GM23338 (cell line): ENCODE results near the gene PXDN. TPM values are rescaled to one million over a fixed set of nuclear protein-coding genes. Genes with fewer than 3 reads are reported as not detected.

Source experiments
- ATAC-seq: fragments of 200-7000 bp; cut with Tn5 transposase; 3 replicates; pipeline ENCODE4 v1.9.1; 2020
- DNase-seq: peaks from one replicate; pipeline ENCODE4 v3.0.0-alpha.2; 2015; ENCODE audit warnings: low spot score
- H2AFZ ChIP-seq: fragments of 200-600 bp; sonication (generic); 2 replicates; pipeline ENCODE4 v1.8.0; 2016; ENCODE audit warnings: antibody characterized with exemption, mild to moderate bottlenecking, moderate library complexity
- H3F3A ChIP-seq: fragments of 200-600 bp; sonication (generic); replicated peaks from 2 replicates; pipeline ENCODE4 v1.8.0; 2017; ENCODE audit warnings: antibody characterized with exemption, mixed run types, low read depth
- H3K27ac ChIP-seq: fragments of 200-600 bp; sonication (generic); 2 replicates; pipeline ENCODE4 v1.6.1; 2016; ENCODE audit warnings: low read depth
- H3K27me3 ChIP-seq: fragments of 200-600 bp; sonication (generic); 2 replicates; pipeline ENCODE4 v1.8.0; 2016; ENCODE audit warnings: mild to moderate bottlenecking, mixed run types, moderate library complexity; ENCODE audit not compliant: insufficient read depth
- H3K36me3 ChIP-seq: fragments of 200-600 bp; sonication (generic); 2 replicates; pipeline ENCODE4 v1.8.0; 2016; ENCODE audit warnings: mild to moderate bottlenecking; ENCODE audit not compliant: insufficient read depth
- H3K4me1 ChIP-seq: fragments of 200-600 bp; sonication (generic); 2 replicates; pipeline ENCODE4 v1.8.0; 2016; ENCODE audit warnings: mild to moderate bottlenecking, moderate library complexity; ENCODE audit not compliant: insufficient read depth
- H3K4me2 ChIP-seq: fragments of 200-600 bp; sonication (generic); 2 replicates; pipeline ENCODE4 v1.7.1; 2017; ENCODE audit warnings: mixed run types
- H3K4me3 ChIP-seq: fragments of 200-600 bp; sonication (generic); 2 replicates; pipeline ENCODE4 v1.6.1; 2016; ENCODE audit warnings: mixed run types
- H3K79me2 ChIP-seq: fragments of 200-600 bp; sonication (generic); replicated peaks from 2 replicates; pipeline ENCODE4 v1.8.0; 2017; ENCODE audit warnings: mild to moderate bottlenecking; ENCODE audit not compliant: insufficient read depth
- H3K9me2 ChIP-seq: fragments of 200-600 bp; sonication (generic); 2 replicates; pipeline ENCODE4 v1.8.0; 2017; ENCODE audit not compliant: insufficient read depth
- H4K20me1 ChIP-seq: fragments of 200-600 bp; sonication (generic); replicated peaks from 2 replicates; pipeline ENCODE4 v1.8.0; 2017; ENCODE audit warnings: mild to moderate bottlenecking; ENCODE audit not compliant: insufficient read depth
- H3K27ac Mint-ChIP-seq: 2 replicates; pipeline ENCODE4 v1.8.0; 2020; ENCODE audit warnings: inconsistent platforms, mild to moderate bottlenecking, moderate library complexity, mixed read lengths
- H3K27me3 Mint-ChIP-seq: 3 replicates; pipeline ENCODE4 v1.8.0; 2022; ENCODE audit warnings: low read depth, mild to moderate bottlenecking, moderate library complexity, mixed read lengths, inconsistent platforms; ENCODE audit not compliant: insufficient read depth, poor library complexity
- H3K36me3 Mint-ChIP-seq: 3 replicates; pipeline ENCODE4 v1.8.0; 2021; ENCODE audit warnings: low read depth, mild to moderate bottlenecking, inconsistent platforms, moderate library complexity, mixed read lengths
- H3K4me1 Mint-ChIP-seq: 3 replicates; pipeline ENCODE4 v1.8.0; 2020; ENCODE audit warnings: mild to moderate bottlenecking, inconsistent platforms, mixed read lengths
- H3K4me3 Mint-ChIP-seq: 3 replicates; pipeline ENCODE4 v1.8.0; 2021; ENCODE audit warnings: moderate library complexity, mild to moderate bottlenecking, inconsistent platforms, mixed read lengths
- H3K9me3 Mint-ChIP-seq: 3 replicates; pipeline ENCODE4 v1.8.0; 2020; ENCODE audit warnings: moderate library complexity, mild to moderate bottlenecking, inconsistent platforms, mixed read lengths
- CREB1 ChIP-seq: fragments of 250-450 bp; sonication (Bioruptor Pico); IDR thresholded peaks from 2 replicates; pipeline ENCODE4 v1.5.0; 2020; ENCODE audit warnings: low read depth, mild to moderate bottlenecking, moderate library complexity
- ETS1 ChIP-seq: IDR thresholded peaks from 2 replicates; pipeline ENCODE4 v1.6.1; 2016; ENCODE audit warnings: antibody characterized with exemption
- EZH2phosphoT487 ChIP-seq: fragments of 200-600 bp; sonication (generic); IDR thresholded peaks from one replicate; pipeline ENCODE4 v1.8.1; 2018; ENCODE audit warnings: antibody characterized with exemption; ENCODE audit not compliant: unreplicated experiment
- JUNB ChIP-seq: IDR thresholded peaks from one replicate; pipeline ENCODE4 v1.6.1; 2016; ENCODE audit warnings: antibody characterized with exemption; ENCODE audit not compliant: unreplicated experiment
- POLR2AphosphoS5 ChIP-seq: IDR thresholded peaks from 2 replicates; pipeline ENCODE4 v1.6.1; 2016; ENCODE audit warnings: antibody characterized with exemption, low read depth
- STAT1 ChIP-seq: IDR thresholded peaks from one replicate; pipeline ENCODE4 v1.6.1; 2016; ENCODE audit warnings: antibody characterized with exemption; ENCODE audit not compliant: unreplicated experiment
- ZNF114 ChIP-seq: fragments of 250-450 bp; sonication (Bioruptor Pico); IDR thresholded peaks from 2 replicates; pipeline ENCODE4 v1.5.0; 2020; ENCODE audit warnings: mild to moderate bottlenecking, moderate library complexity
- ZNF331 ChIP-seq: fragments of 250-450 bp; sonication (Bioruptor Pico); IDR thresholded peaks from 2 replicates; pipeline ENCODE4 v1.5.0; 2020; ENCODE audit warnings: low read depth, mild to moderate bottlenecking, moderate library complexity
- polyA plus RNA-seq: library from polyadenylated mRNA; unstranded; fragments of >200 nt; fragmentation: Nextera tagmentation; extraction: Ambion mirVana; gene quantifications from 2 replicates; pipeline ENCODE4 v1.2.1, GENCODE V29; 2016
- total RNA-seq: library from RNA; depleted of rRNA; stranded (reverse); fragments of >200 nt; shearing (Covaris generic); gene quantifications from 2 replicates; pipeline ENCODE4 v1.2.3, GENCODE V29; 2014
- TF ChIP-seq, protein P1 (sequence below), 2 experiments: fragments of 200-600 bp in 1 of 2; sonication (generic) in 1 of 2; conservative IDR thresholded peaks; 2 replicates each; pipeline versions ENCODE4 v1.5.1 to v1.6.1; 2016 to 2017; ENCODE audit warnings: antibody characterized with exemption in 2 of 2, low read depth in 2 of 2, mild to moderate bottlenecking in 2 of 2, moderate library complexity in 1 of 2
- TF ChIP-seq, protein P2 (sequence below): fragments of 250-450 bp; sonication (Bioruptor Pico); IDR thresholded peaks from 2 replicates; pipeline ENCODE4 v1.5.0; 2020; ENCODE audit warnings: mild to moderate bottlenecking, moderate library complexity

Gene PXDN
- total and polyA plus RNA-seq, 2 experiments from 2014 or later = 42.2 to 225 TPM

- DNase-seq (no peak), ATAC-seq (no peak; the same call in 1 of the 3 replicates)
- H3K4me3 ChIP-seq = no peak overlapping the region
- no peak overlapping the region for H3K4me2 ChIP-seq
- TF ChIP-seq JUNB (no peak), CREB1 (CRISPR knock-in tag) (no peak), POLR2AphosphoS5 (no peak)
- TF ChIP-seq, protein P1, sequence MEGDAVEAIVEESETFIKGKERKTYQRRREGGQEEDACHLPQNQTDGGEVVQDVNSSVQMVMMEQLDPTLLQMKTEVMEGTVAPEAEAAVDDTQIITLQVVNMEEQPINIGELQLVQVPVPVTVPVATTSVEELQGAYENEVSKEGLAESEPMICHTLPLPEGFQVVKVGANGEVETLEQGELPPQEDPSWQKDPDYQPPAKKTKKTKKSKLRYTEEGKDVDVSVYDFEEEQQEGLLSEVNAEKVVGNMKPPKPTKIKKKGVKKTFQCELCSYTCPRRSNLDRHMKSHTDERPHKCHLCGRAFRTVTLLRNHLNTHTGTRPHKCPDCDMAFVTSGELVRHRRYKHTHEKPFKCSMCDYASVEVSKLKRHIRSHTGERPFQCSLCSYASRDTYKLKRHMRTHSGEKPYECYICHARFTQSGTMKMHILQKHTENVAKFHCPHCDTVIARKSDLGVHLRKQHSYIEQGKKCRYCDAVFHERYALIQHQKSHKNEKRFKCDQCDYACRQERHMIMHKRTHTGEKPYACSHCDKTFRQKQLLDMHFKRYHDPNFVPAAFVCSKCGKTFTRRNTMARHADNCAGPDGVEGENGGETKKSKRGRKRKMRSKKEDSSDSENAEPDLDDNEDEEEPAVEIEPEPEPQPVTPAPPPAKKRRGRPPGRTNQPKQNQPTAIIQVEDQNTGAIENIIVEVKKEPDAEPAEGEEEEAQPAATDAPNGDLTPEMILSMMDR (conservative IDR thresholded peaks at IDR 0.05; ENCODE audit: low read depth in 2 of 2) = no peak
- H3K27ac Mint-ChIP-seq = no peak overlapping the region
- no peaks in the 10 kb centered on the region for H3F3A ChIP-seq
- peak overlapping the region; percentile 58; the same call in 1 of the 2 replicates for H3K27ac ChIP-seq
- H3K36me3 Mint-ChIP-seq = peaks cover 64% of the 10 kb centered on the region
- no peaks in the 10 kb centered on the region for H3K9me2 ChIP-seq
- peaks cover 25% of the 10 kb centered on the region for H3K4me1 Mint-ChIP-seq
- no peak overlapping the region for H2AFZ ChIP-seq
- H4K20me1 ChIP-seq = no peaks in the 10 kb centered on the region
- H3K27me3 ChIP-seq = no peaks in the 10 kb centered on the region
- no peaks in the 10 kb centered on the region for H3K4me1 ChIP-seq
- no peaks in the 10 kb centered on the region for H3K9me3 Mint-ChIP-seq
- peaks cover 7% of the 10 kb centered on the region for H3K79me2 ChIP-seq
- H3K36me3 ChIP-seq = peaks cover 21% of the 10 kb centered on the region
- peaks cover 2% of the 10 kb centered on the region for H3K27me3 Mint-ChIP-seq
- no peak overlapping the region for H3K4me3 Mint-ChIP-seq
Observed at GRCh38 chr2:1645761-1646476, 98.4 kb downstream of the PXDN start.

DNA sequence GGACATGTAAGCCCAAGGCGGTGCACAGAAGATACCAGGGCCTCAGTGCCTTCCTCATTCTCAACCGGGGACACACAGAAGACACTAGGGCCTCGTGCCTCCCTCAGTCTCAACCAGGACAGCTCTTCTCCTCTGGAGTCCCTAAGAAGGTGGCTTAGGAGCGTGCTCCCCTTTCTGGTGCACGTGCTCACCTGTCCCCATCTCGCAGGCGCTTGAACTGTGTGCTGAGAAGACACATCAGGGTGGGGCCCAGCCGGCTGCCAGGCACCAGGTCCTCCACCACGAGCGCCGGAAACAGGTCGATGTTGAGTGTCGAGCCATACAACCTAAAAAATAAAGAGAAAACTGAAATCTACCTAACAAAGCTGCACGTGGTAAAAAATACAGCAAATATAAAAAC, 99.9 kb downstream of the PXDN start:
- H3K4me2 ChIP-seq = no peak overlapping the region
- DNase-seq (no peak), ATAC-seq (no peak)
- no peak overlapping the region for H2AFZ ChIP-seq
- Mint-ChIP-seq H3K9me3 (no peaks in the 10 kb centered on the region), H3K27ac (no peak overlapping the region), H3K27me3 (peaks cover 2% of the 10 kb centered on the region), H3K36me3 (peaks cover 53% of the 10 kb centered on the region), H3K4me1 (peaks cover 25% of the 10 kb centered on the region), H3K4me3 (no peak overlapping the region)
- no peaks in the 10 kb centered on the region for H3K4me1 ChIP-seq
- H3K9me2 ChIP-seq = no peaks in the 10 kb centered on the region
- H3K4me3 ChIP-seq = no peak overlapping the region
- H3F3A ChIP-seq = no peaks in the 10 kb centered on the region
- peaks cover 21% of the 10 kb centered on the region for H3K36me3 ChIP-seq
- H3K27me3 ChIP-seq = no peaks in the 10 kb centered on the region
- H3K27ac ChIP-seq = no peak overlapping the region
- H3K79me2 ChIP-seq = peaks cover 7% of the 10 kb centered on the region
- H4K20me1 ChIP-seq = no peaks in the 10 kb centered on the region
- TF ChIP-seq EZH2phosphoT487 (no peak), STAT1 (no peak), ZNF114 (CRISPR knock-in tag) (no peak), JUNB (no peak), ETS1 (no peak), ZNF331 (CRISPR knock-in tag) (no peak)
- TF ChIP-seq, protein P1 (conservative IDR thresholded peaks at IDR 0.05; ENCODE audit: low read depth in 2 of 2) = no peak
- TF ChIP-seq, protein P2, sequence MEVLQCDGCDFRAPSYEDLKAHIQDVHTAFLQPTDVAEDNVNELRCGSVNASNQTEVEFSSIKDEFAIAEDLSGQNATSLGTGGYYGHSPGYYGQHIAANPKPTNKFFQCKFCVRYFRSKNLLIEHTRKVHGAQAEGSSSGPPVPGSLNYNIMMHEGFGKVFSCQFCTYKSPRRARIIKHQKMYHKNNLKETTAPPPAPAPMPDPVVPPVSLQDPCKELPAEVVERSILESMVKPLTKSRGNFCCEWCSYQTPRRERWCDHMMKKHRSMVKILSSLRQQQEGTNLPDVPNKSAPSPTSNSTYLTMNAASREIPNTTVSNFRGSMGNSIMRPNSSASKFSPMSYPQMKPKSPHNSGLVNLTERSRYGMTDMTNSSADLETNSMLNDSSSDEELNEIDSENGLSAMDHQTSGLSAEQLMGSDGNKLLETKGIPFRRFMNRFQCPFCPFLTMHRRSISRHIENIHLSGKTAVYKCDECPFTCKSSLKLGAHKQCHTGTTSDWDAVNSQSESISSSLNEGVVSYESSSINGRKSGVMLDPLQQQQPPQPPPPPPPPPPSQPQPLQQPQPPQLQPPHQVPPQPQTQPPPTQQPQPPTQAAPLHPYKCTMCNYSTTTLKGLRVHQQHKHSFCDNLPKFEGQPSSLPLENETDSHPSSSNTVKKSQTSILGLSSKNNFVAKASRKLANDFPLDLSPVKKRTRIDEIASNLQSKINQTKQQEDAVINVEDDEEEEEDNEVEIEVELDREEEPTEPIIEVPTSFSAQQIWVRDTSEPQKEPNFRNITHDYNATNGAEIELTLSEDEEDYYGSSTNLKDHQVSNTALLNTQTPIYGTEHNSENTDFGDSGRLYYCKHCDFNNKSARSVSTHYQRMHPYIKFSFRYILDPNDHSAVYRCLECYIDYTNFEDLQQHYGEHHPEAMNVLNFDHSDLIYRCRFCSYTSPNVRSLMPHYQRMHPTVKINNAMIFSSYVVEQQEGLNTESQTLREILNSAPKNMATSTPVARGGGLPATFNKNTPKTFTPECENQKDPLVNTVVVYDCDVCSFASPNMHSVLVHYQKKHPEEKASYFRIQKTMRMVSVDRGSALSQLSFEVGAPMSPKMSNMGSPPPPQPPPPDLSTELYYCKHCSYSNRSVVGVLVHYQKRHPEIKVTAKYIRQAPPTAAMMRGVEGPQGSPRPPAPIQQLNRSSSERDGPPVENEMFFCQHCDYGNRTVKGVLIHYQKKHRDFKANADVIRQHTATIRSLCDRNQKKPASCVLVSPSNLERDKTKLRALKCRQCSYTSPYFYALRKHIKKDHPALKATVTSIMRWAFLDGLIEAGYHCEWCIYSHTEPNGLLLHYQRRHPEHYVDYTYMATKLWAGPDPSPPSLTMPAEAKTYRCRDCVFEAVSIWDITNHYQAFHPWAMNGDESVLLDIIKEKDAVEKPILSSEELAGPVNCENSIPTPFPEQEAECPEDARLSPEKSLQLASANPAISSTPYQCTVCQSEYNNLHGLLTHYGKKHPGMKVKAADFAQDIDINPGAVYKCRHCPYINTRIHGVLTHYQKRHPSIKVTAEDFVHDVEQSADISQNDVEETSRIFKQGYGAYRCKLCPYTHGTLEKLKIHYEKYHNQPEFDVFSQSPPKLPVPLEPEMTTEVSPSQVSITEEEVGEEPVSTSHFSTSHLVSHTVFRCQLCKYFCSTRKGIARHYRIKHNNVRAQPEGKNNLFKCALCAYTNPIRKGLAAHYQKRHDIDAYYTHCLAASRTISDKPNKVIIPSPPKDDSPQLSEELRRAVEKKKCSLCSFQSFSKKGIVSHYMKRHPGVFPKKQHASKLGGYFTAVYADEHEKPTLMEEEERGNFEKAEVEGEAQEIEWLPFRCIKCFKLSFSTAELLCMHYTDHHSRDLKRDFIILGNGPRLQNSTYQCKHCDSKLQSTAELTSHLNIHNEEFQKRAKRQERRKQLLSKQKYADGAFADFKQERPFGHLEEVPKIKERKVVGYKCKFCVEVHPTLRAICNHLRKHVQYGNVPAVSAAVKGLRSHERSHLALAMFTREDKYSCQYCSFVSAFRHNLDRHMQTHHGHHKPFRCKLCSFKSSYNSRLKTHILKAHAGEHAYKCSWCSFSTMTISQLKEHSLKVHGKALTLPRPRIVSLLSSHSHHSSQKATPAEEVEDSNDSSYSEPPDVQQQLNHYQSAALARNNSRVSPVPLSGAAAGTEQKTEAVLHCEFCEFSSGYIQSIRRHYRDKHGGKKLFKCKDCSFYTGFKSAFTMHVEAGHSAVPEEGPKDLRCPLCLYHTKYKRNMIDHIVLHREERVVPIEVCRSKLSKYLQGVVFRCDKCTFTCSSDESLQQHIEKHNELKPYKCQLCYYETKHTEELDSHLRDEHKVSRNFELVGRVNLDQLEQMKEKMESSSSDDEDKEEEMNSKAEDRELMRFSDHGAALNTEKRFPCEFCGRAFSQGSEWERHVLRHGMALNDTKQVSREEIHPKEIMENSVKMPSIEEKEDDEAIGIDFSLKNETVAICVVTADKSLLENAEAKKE (CRISPR knock-in tag) = no peak
